BE2C (cell line): ENCODE results near the gene LOXL3. TPM values are rescaled to one million over a fixed set of nuclear protein-coding genes. Genes with fewer than 3 reads are reported as not detected.

Experiments
- DNase-seq: peaks from one replicate; pipeline ENCODE4 v3.0.0-alpha.2; 2020
- H3K27me3 ChIP-seq: fragments of 250-450 bp; sonication (Bioruptor Pico); 2 replicates; pipeline ENCODE4 v1.5.1; 2020; ENCODE audit warnings: mild to moderate bottlenecking
- H3K36me3 ChIP-seq: fragments of 250-450 bp; sonication (Bioruptor Pico); 2 replicates; pipeline ENCODE4 v1.5.1; 2020; ENCODE audit warnings: mild to moderate bottlenecking
- H3K4me1 ChIP-seq: fragments of 250-450 bp; sonication (Bioruptor Pico); 2 replicates; pipeline ENCODE4 v1.5.1; 2020
- H3K4me3 ChIP-seq: 2 replicates; pipeline ENCODE4 v1.5.1; 2011; ENCODE audit warnings: low read depth, low read length
- H3K9me3 ChIP-seq: fragments of 250-450 bp; sonication (Bioruptor Pico); 2 replicates; pipeline ENCODE4 v1.5.1; 2020
- CTCF ChIP-seq: IDR thresholded peaks from 2 replicates; pipeline ENCODE4 v1.5.1; 2012; ENCODE audit warnings: mild to moderate bottlenecking, low read depth, low read length
- polyA plus RNA-seq: library from polyadenylated mRNA; unstranded; fragments of >200 nt; gene quantifications from one replicate; pipeline ENCODE4 v1.2.1, GENCODE V29; 2012; ENCODE audit warnings: low read depth, missing spikeins; ENCODE audit not compliant: insufficient read length, insufficient read depth

LOXL3 gene
- 15.9 TPM for polyA plus RNA-seq

- H3K9me3 ChIP-seq, result no peaks in the 10 kb centered on the region
- H3K36me3 ChIP-seq, result no peaks in the 10 kb centered on the region; the same call in 1 of the 2 replicates
- H3K27me3 ChIP-seq, result no peaks in the 10 kb centered on the region
- TF ChIP-seq CTCF, result no peak
- H3K4me3 ChIP-seq, result peak within 1 kb of the TSS; percentile 69
- DNase-seq, result peak; percentile 77
- no peaks in the 10 kb centered on the region for H3K4me1 ChIP-seq
Observed at GRCh38 chr2:74553892-74554819, at the start of gene LOXL3, which contains the start of gene DOK1. Gene LOXL3, minus strand, starts transcription at chr2:74553942. Its CDS starts 1,308 bp downstream, at chr2:74552634. Gene DOK1, plus strand, starts transcription at chr2:74554720. Its CDS starts 35 bp downstream, at chr2:74554755.

GRCh38 chr2:74602586-74603281 lies 49.0 kb upstream of the LOXL3 start:
- no peak for DNase-seq

DNA sequence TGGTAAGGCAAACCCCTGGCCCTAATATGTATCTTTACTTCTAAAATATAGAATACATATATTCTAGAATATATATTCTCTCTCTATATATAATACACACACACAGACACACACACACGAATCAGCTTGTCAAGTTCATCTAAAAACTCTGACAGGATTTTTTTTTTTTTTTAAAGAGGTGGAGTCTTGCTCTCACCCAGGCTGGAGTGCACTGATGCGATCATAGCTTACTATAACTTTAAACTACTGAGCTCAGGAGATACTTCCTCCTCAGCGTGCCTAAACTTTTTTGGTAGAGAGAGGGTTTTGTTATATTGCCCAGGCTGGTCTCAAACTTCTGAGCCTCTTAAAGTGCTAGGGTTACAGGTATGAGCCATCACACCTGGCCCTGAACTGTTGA lies 45.9 kb upstream of the LOXL3 start:
- H3K36me3 ChIP-seq, result no peaks in the 10 kb centered on the region
- no peaks in the 10 kb centered on the region for H3K4me1 ChIP-seq
- no peak for DNase-seq
- TF ChIP-seq CTCF, result no peak
- no peaks in the 10 kb centered on the region for H3K27me3 ChIP-seq
- no peak overlapping the region for H3K4me3 ChIP-seq
- H3K9me3 ChIP-seq, result no peaks in the 10 kb centered on the region

More at GRCh38 chr2:74602586-74603281, 49.0 kb upstream of the LOXL3 start:
- H3K4me3 ChIP-seq, result no peak overlapping the region
- H3K36me3 ChIP-seq, result no peaks in the 10 kb centered on the region
- no peaks in the 10 kb centered on the region for H3K27me3 ChIP-seq
- H3K4me1 ChIP-seq, result no peaks in the 10 kb centered on the region
- no peak for TF ChIP-seq CTCF
- H3K9me3 ChIP-seq, result no peaks in the 10 kb centered on the region

GRCh38 chr2:74597410-74597809 lies 43.7 kb upstream of the LOXL3 start:
- Histone ChIP-seq H3K9me3 (no peaks in the 10 kb centered on the region), H3K4me3 (no peak overlapping the region), H3K27me3 (no peaks in the 10 kb centered on the region), H3K4me1 (no peaks in the 10 kb centered on the region), H3K36me3 (no peaks in the 10 kb centered on the region)
- TF ChIP-seq CTCF, result no peak
- no peak for DNase-seq

- H3K9me3 ChIP-seq, result no peaks in the 10 kb centered on the region
- H3K4me3 ChIP-seq, result no peak overlapping the region
- no peaks in the 10 kb centered on the region for H3K27me3 ChIP-seq
- TF ChIP-seq CTCF, result no peak
- no peaks in the 10 kb centered on the region for H3K4me1 ChIP-seq
- DNase-seq, result no peak
- no peaks in the 10 kb centered on the region for H3K36me3 ChIP-seq
Observed at GRCh38 chr2:74596584-74596983, 42.8 kb upstream of the LOXL3 start.
